KMS-11 (cell line): ENCODE results near the gene MCF2L.

Source experiments
- H2AFZ ChIP-seq: fragments of 200-600 bp; sonication (generic); 2 replicates; pipeline ENCODE4 v1.6.1; 2016; ENCODE audit warnings: antibody characterized with exemption, mixed run types, low read depth
- H3K27ac ChIP-seq: fragments of 200-600 bp; sonication (generic); 2 replicates; pipeline ENCODE4 v1.6.1; 2016; ENCODE audit warnings: mild to moderate bottlenecking, mixed run types
- H3K27me3 ChIP-seq: fragments of 200-600 bp; sonication (generic); 2 replicates; pipeline ENCODE4 v1.6.1; 2017; ENCODE audit warnings: mild to moderate bottlenecking, low read depth, mixed run types, moderate library complexity; ENCODE audit not compliant: insufficient read depth
- H3K36me3 ChIP-seq: fragments of 200-600 bp; sonication (generic); 2 replicates; pipeline ENCODE4 v1.6.1; 2017; ENCODE audit warnings: mild to moderate bottlenecking, mixed run types; ENCODE audit not compliant: insufficient read depth
- H3K4me1 ChIP-seq: fragments of 200-600 bp; sonication (generic); 2 replicates; pipeline ENCODE4 v1.6.1; 2016; ENCODE audit warnings: mild to moderate bottlenecking, low read depth, mixed run types; ENCODE audit not compliant: poor library complexity, severe bottlenecking
- H3K4me2 ChIP-seq: fragments of 200-600 bp; sonication (generic); 2 replicates; pipeline ENCODE4 v1.7.0; 2016; ENCODE audit warnings: mild to moderate bottlenecking, mixed run types
- H3K4me3 ChIP-seq: fragments of 200-600 bp; sonication (generic); IDR thresholded peaks from 2 replicates; pipeline ENCODE4 v1.6.1; 2017; ENCODE audit warnings: low read depth, low read length, mixed read lengths; ENCODE audit not compliant: insufficient read depth
- H3K79me2 ChIP-seq: fragments of 200-600 bp; sonication (generic); 2 replicates; pipeline ENCODE4 v1.6.1; 2016; ENCODE audit warnings: low read depth, mixed run types; ENCODE audit not compliant: insufficient read depth
- H3K9ac ChIP-seq: fragments of 200-600 bp; sonication (generic); 2 replicates; pipeline ENCODE4 v1.6.1; 2016; ENCODE audit warnings: mild to moderate bottlenecking, mixed run types
- H4K20me1 ChIP-seq: fragments of 200-600 bp; sonication (generic); 2 replicates; pipeline ENCODE4 v1.6.1; 2016; ENCODE audit warnings: mild to moderate bottlenecking, mixed run types; ENCODE audit not compliant: insufficient read depth
- CTCF ChIP-seq: fragments of 200-600 bp; sonication (generic); conservative IDR thresholded peaks from 2 replicates; pipeline ENCODE4 v1.6.1; 2017; ENCODE audit warnings: low read depth, mild to moderate bottlenecking, antibody characterized with exemption, low read length, moderate library complexity, mixed read lengths

MCF2L gene

DNA sequence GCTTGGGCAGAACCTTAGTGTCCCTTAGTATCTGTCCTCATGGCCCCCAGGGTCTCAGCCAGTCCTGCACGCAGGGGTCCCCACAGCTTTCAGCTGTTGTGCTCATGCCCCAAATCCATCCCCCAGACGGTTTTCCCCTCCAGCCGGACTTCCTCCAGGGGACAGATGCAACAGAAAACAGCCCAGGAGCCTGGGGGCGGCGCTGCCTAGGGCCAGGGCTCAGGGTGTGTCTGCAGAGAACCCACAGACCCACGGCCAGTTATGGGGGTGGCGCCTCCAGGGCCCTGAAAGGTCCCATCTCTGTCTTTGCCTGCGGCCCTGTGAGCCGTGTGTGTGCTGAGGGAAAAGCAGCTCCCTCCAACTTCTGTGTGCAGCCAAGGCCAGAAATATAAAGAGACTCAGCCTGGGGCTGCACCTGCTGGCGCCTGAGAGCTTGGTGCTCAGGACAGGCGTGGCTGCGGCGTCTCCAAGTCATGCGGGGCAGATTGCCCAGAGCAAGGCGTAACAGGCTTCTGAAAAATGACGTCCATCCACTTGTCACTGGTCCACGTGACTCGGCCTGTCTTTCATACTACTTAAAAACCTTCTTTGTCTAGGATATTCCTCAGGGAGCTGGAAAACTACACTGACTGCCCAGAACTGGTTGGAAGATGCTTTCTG is 114.5 kb downstream of the MCF2L start:
- H3K4me3 ChIP-seq: no peak overlapping the region
- H4K20me1 ChIP-seq: no peaks in the 10 kb centered on the region
- H3K27me3 ChIP-seq: no peaks in the 10 kb centered on the region
- no peaks in the 10 kb centered on the region for H3K79me2 ChIP-seq
- TF ChIP-seq CTCF: no peak
- H3K36me3 ChIP-seq: no peaks in the 10 kb centered on the region
- no peak overlapping the region for H3K9ac ChIP-seq
- H3K27ac ChIP-seq: no peak overlapping the region
- no peaks in the 10 kb centered on the region for H3K4me1 ChIP-seq
- H3K4me2 ChIP-seq: no peak overlapping the region
- H2AFZ ChIP-seq: no peak overlapping the region

DNA sequence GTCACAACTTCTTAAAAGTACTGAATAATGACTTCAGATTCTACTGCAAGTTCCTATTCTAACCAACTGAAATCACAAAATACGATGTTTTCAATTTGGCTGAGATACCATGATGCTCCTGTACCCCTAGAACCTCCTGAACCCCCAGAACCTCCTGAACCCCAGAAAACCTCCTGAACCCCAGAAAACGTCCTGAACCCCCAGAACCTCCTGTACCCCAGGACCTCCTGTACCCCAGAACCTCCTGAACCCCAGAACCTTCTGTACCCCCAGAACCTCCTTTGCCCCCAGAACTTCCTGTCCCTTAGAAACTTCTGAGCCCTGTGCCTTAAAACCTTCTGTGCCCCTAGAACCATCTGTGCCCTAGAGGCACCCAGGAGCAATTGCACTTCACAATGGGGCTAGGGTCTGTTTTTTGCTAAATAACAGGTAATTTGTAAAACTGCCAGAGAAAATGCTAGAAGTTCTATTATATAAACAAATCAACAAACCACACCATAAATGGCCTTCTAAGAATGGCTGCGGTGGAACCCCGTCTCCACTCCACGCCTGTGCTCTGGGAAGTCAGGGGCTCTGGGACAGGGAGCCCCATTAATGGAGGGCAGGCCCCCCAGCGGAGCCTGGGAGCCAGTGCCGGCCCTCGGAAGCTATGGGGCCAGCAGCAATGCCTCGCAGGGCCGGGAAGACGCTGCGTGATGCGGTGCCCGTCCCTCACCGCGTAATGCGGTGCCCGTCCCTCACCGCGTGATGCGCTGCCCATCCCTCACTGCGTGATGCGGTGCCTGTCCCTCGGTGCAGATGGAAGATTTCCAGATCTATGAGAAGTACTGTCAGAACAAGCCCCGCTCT is 115.3 kb downstream of the MCF2L start:
- Histone ChIP-seq H3K27me3 (no peaks in the 10 kb centered on the region), H3K9ac (no peak overlapping the region), H3K27ac (no peak overlapping the region), H3K4me1 (no peaks in the 10 kb centered on the region), H3K4me3 (no peak overlapping the region), H2AFZ (no peak overlapping the region), H4K20me1 (no peaks in the 10 kb centered on the region), H3K79me2 (no peaks in the 10 kb centered on the region), H3K4me2 (no peak overlapping the region), H3K36me3 (no peaks in the 10 kb centered on the region)
- TF ChIP-seq CTCF: no peak

DNA sequence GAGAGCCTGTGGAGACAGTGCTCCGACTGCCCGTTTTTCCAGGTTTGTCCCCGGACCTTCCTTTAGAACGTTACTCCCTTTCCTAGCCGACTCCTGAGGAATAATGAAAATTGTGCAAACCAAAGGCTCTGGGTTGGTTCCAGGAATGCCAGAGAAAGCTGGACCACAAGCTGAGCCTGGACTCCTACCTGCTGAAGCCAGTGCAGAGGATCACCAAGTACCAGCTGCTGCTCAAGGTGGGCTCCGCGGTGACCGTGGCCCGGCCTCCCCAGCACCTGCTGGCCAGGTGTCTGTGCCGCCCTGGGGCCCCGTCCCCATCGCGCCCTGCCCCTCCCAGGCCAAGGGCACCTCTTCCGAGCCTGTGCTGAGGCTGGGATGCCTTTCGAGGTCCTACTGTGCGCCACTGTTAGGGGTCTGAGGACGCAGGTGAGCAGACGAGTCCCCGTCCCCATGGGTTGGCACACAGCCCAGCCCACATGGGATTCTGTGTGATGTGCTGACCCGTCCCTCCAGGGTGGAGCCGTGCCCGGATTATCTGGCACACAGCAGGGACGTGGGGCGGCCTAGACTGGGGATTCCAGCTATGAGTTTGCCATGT is 116.0 kb downstream of the MCF2L start:
- no peak overlapping the region for H3K4me2 ChIP-seq
- no peak overlapping the region for H2AFZ ChIP-seq
- no peaks in the 10 kb centered on the region for H3K4me1 ChIP-seq
- no peak overlapping the region for H3K4me3 ChIP-seq
- H3K27me3 ChIP-seq: no peaks in the 10 kb centered on the region
- H4K20me1 ChIP-seq: no peaks in the 10 kb centered on the region
- H3K9ac ChIP-seq: no peak overlapping the region
- no peaks in the 10 kb centered on the region for H3K79me2 ChIP-seq
- no peak overlapping the region for H3K27ac ChIP-seq
- TF ChIP-seq CTCF: no peak
- H3K36me3 ChIP-seq: no peaks in the 10 kb centered on the region

GRCh38 chr13:113086031-113086750 is 117.2 kb downstream of the MCF2L start:
- H3K79me2 ChIP-seq: no peaks in the 10 kb centered on the region
- no peak overlapping the region for H2AFZ ChIP-seq
- H3K27me3 ChIP-seq: no peaks in the 10 kb centered on the region
- no peaks in the 10 kb centered on the region for H4K20me1 ChIP-seq
- H3K27ac ChIP-seq: no peak overlapping the region
- H3K9ac ChIP-seq: no peak overlapping the region
- TF ChIP-seq CTCF: no peak
- H3K4me3 ChIP-seq: no peak overlapping the region
- H3K4me1 ChIP-seq: no peaks in the 10 kb centered on the region
- H3K4me2 ChIP-seq: no peak overlapping the region
- no peaks in the 10 kb centered on the region for H3K36me3 ChIP-seq
